Cardiac muscle cell (in vitro differentiated cells and primary cell): ENCODE data around the gene MAST4. TPM values are rescaled to one million over a fixed set of nuclear protein-coding genes. Genes with fewer than 3 reads are reported as not detected.

Source experiments
- DNase-seq, 2 donors: peaks; one replicate each; pipeline versions ENCODE4 v3.0.0 to v3.0.0-alpha.2; 2010 to 2017; ENCODE audit warnings: low read depth in 1 of 2, low spot score in 1 of 2
- H3K27ac ChIP-seq: fragments of 200-600 bp; sonication (generic); 2 replicates; pipeline ENCODE4 v1.5.1; 2016
- H3K27me3 ChIP-seq: fragments of 200-600 bp; sonication (generic); 2 replicates; pipeline ENCODE4 v1.6.0; 2016; ENCODE audit warnings: control low read depth
- H3K36me3 ChIP-seq: fragments of 200-600 bp; sonication (generic); 2 replicates; pipeline ENCODE4 v1.5.1; 2016; ENCODE audit warnings: control low read depth
- H3K4me1 ChIP-seq: fragments of 200-600 bp; sonication (generic); 2 replicates; pipeline ENCODE4 v1.8.1; 2017; ENCODE audit warnings: low read depth, mild to moderate bottlenecking, mixed run types
- H3K4me3 ChIP-seq: fragments of 200-600 bp; sonication (generic); 2 replicates; pipeline ENCODE4 v1.5.1; 2016; ENCODE audit warnings: mild to moderate bottlenecking
- H3K9me3 ChIP-seq: fragments of 200-600 bp; sonication (generic); 2 replicates; pipeline ENCODE4 v1.5.1; 2017; ENCODE audit warnings: low read depth, mild to moderate bottlenecking, control low read depth
- polyA plus RNA-seq: library from polyadenylated mRNA; unstranded; fragments of >200 nt; fragmentation: Nextera tagmentation; extraction: Ambion mirVana; gene quantifications from 2 replicates; pipeline ENCODE4 v1.2.1, GENCODE V29; 2016
- total RNA-seq: library from RNA; depleted of rRNA; stranded (reverse); fragments of >200 nt; gene quantifications from 2 replicates; pipeline ENCODE4 v1.2.3, GENCODE V29; 2016
- TF ChIP-seq, protein P1 (sequence below): IDR thresholded peaks from 2 replicates; pipeline ENCODE4 v1.5.1; 2012; ENCODE audit warnings: low read depth, mild to moderate bottlenecking, low read length

Gene MAST4
- total and polyA plus RNA-seq, 2 experiments from 2014 or later, result 33.1 to 58.0 TPM

DNA sequence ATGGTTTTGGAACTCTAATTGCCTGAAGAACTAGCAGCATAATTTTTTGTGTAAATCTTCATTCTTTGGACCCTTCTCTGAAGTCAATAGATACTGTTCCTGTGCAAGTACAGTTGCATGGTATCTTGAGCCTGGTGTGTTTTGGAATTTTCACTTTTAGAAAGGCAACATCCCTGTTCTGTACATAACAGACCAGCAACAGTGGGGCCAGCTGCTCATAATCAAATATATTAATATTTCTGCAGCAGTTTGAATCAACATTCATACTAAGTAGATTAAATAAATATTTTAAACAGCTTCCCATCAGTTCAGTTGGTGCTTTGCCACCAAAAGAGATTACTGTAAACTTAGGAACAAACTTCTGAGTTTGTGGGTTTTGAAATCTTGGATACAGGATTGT, 502.5 kb downstream of the MAST4 start:
- H3K9me3 ChIP-seq, result no peaks in the 10 kb centered on the region
- no peak overlapping the region for H3K27ac ChIP-seq
- H3K4me3 ChIP-seq, result no peak overlapping the region
- no peak for DNase-seq
- TF ChIP-seq, protein P1, sequence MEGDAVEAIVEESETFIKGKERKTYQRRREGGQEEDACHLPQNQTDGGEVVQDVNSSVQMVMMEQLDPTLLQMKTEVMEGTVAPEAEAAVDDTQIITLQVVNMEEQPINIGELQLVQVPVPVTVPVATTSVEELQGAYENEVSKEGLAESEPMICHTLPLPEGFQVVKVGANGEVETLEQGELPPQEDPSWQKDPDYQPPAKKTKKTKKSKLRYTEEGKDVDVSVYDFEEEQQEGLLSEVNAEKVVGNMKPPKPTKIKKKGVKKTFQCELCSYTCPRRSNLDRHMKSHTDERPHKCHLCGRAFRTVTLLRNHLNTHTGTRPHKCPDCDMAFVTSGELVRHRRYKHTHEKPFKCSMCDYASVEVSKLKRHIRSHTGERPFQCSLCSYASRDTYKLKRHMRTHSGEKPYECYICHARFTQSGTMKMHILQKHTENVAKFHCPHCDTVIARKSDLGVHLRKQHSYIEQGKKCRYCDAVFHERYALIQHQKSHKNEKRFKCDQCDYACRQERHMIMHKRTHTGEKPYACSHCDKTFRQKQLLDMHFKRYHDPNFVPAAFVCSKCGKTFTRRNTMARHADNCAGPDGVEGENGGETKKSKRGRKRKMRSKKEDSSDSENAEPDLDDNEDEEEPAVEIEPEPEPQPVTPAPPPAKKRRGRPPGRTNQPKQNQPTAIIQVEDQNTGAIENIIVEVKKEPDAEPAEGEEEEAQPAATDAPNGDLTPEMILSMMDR, result no peak
- H3K27me3 ChIP-seq, result no peaks in the 10 kb centered on the region
- peaks cover 19% of the 10 kb centered on the region for H3K4me1 ChIP-seq
- H3K36me3 ChIP-seq, result peaks cover 26% of the 10 kb centered on the region

DNA sequence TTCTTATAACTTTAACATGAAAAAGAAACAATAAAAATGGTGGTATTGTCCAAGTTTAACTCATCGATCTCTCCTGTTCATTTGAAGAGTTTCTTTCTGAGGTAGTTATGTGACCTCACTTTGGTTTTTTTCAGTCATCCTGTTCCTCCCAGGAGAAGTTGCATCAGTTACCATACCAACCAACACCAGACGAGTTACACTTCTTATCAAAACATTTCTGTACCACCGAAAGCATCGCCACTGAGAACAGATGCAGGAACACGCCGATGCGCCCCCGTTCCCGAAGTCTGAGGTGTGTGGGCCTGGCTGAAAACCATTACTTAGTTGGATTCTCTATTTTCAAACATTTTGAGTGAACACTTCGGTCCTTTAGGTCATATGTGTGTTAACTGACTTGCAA, 504.1 kb downstream of the MAST4 start:
- TF ChIP-seq, protein P1, result no peak
- Histone ChIP-seq H3K4me3 (no peak overlapping the region), H3K27me3 (no peaks in the 10 kb centered on the region), H3K4me1 (peaks cover 16% of the 10 kb centered on the region), H3K27ac (no peak overlapping the region), H3K36me3 (peaks cover 26% of the 10 kb centered on the region), H3K9me3 (no peaks in the 10 kb centered on the region)
- DNase-seq, result no peak

DNA sequence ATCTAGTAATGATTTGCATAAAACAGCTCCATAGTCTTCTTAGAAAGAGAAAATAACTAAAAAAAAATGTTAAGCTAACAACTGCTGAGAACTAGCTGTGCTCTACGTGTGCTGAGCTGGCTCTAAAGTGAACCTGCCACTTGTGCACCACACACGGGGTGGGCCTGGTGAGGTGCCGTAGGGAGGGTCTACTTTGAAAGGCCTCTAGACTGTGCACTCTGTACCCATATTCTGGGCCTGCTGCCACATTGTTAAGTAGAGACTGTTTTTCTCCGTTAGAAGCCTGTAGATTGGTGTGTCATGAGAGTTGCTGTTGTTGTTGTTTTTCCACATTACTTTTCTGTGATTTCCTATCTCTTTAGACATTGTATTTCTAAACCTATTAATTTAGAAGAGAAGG, 506.5 kb downstream of the MAST4 start:
- no peaks in the 10 kb centered on the region for H3K9me3 ChIP-seq
- H3K36me3 ChIP-seq, result peaks cover 31% of the 10 kb centered on the region
- peaks cover 15% of the 10 kb centered on the region for H3K4me1 ChIP-seq
- no peaks in the 10 kb centered on the region for H3K27me3 ChIP-seq
- H3K4me3 ChIP-seq, result no peak overlapping the region
- TF ChIP-seq, protein P1, result no peak
- DNase-seq, result no peak
- H3K27ac ChIP-seq, result no peak overlapping the region

DNA sequence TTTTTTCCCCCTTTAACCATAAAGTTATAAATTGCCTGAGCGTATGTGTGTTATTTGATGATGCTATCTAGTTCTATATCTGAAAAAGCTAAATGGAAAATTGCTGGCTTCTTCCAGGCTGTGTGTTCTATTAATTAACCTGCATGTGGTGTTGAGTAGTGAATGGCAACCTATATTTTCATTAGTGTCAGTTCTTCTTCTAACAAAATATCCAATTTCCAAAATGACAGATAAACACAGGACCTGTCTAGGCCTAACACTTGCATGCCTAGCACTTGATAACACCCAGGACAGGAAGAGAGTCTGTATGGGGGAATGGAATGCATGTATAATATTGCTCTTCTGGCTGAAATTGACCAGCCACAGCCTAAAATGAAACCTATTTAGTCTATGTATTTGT, 508.7 kb downstream of the MAST4 start:
- Histone ChIP-seq H3K9me3 (no peaks in the 10 kb centered on the region), H3K27me3 (no peaks in the 10 kb centered on the region), H3K4me3 (no peak overlapping the region), H3K4me1 (peaks cover 15% of the 10 kb centered on the region), H3K36me3 (peaks cover 38% of the 10 kb centered on the region), H3K27ac (peak overlapping the region; percentile 55)
- TF ChIP-seq, protein P1, result no peak
- peak in 1 of 2 donors; percentile 31 for DNase-seq

DNA sequence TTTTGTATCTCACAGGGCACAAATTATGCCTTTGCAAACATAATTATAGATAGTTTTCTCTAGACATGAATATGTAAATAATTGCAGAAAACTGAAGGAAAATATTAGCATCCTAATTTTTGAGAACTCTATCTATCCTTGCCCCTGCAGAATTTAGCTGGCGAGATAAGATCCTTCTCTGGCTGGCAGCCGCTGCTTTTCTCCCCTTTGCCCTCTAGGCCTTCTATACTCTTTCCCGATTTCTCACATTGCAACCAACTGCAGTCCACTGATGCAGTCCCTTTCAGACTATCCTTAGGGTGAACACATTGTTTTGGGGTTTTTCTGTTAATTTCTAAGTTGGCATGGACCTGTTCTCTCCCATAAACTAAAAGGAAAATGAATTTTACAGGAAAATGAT, 509.1 kb downstream of the MAST4 start:
- Histone ChIP-seq H3K27me3 (no peaks in the 10 kb centered on the region), H3K4me1 (peaks cover 15% of the 10 kb centered on the region), H3K36me3 (peaks cover 42% of the 10 kb centered on the region), H3K4me3 (no peak overlapping the region), H3K9me3 (no peaks in the 10 kb centered on the region), H3K27ac (peak overlapping the region; percentile 55)
- DNase-seq, result no peak
- TF ChIP-seq, protein P1, result no peak
